Measurements from ENCODE around the gene TMEM43. TPM values are rescaled to one million over a fixed set of nuclear protein-coding genes. Genes with fewer than 3 reads are reported as not detected.
"Not testable (repeated sequence)": the region's sequence is repeated elsewhere in the genome, so short reads cannot be mapped to it uniquely, and the experiment has no call there.

TMEM43 gene, protein sequence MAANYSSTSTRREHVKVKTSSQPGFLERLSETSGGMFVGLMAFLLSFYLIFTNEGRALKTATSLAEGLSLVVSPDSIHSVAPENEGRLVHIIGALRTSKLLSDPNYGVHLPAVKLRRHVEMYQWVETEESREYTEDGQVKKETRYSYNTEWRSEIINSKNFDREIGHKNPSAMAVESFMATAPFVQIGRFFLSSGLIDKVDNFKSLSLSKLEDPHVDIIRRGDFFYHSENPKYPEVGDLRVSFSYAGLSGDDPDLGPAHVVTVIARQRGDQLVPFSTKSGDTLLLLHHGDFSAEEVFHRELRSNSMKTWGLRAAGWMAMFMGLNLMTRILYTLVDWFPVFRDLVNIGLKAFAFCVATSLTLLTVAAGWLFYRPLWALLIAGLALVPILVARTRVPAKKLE
- polyA plus RNA-seq (2012; ENCODE audit: insufficient read depth, insufficient read length, low read depth) = 40.3 TPM

DNA sequence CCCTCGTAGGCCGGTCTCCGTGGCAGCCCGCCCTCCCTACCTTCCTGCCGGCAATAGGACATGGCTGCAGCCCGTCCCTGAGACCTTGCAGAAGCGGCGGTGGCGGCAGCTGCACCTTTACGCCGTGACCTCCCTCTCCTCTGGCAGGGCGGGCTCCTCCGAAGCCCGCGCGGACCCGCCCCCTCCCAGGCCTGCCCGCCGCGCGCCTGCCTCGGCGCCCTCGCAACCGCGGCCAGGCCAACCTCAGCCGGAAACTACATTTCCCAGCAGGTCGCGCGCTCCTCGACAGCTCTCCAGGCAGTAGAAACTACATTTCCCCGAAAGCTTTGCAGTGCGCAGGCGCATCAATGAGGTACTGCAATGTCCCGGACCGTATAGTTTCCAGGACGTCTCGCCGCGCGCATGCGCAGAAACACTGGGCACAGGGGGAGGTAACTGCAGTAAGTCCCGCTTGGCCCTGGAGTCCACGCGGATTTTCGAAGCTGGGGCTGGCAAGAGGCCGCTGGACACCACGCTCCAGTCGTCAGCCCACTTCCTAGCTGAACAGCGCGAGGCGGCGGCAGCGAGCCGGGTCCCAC is at the start of gene TMEM43, which contains the start of gene CHCHD4:
TSS of gene TMEM43 (plus strand) at position 438 of the 578 bp plus-strand sequence. CDS start 142 bp downstream, outside the sequence.
TSS of gene CHCHD4 (minus strand) at position 256 of the 578 bp plus-strand sequence. CDS start at position 62, 194 bp downstream.
- Histone ChIP-seq H3K27me3 (no peaks in the 10 kb centered on the region), H3K36me3 (peaks cover 12% of the 10 kb centered on the region; the same call in 1 of the 2 replicates)

DNA sequence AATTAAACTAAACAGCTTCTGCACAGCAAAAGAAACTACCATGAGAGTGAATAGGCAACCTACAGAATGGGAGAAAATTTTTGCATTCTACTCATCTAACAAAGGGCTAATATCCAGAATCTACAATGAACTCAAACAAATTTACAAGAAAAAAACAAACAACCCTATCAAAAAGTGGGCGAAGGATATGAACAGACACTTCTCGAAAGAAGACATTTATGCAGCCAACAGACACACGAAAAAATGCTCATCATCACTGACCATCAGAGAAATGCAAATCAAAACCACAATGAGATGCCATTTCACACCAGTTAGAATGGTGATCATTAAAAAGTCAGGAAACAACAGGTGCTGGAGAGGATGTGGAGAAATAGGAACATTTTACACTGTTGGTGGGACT is 49.6 kb upstream of the TMEM43 start:
- not testable (repeated sequence) for DNase-seq; H3K27me3 ChIP-seq; H3K9me3 ChIP-seq; H3K4me3 ChIP-seq (ENCODE audit: low read depth, low read length); H3K4me1 ChIP-seq; H3K36me3 ChIP-seq

More for the DNA sequence above, at the start of gene TMEM43, which contains the start of gene CHCHD4:
- no peaks in the 10 kb centered on the region for H3K4me1 ChIP-seq
- DNase-seq = peak; percentile 93
- H3K4me3 ChIP-seq (ENCODE audit: low read depth, low read length) = peak within 1 kb of the TSS; percentile 84
- no peaks in the 10 kb centered on the region for H3K9me3 ChIP-seq
- TF ChIP-seq, protein P1, sequence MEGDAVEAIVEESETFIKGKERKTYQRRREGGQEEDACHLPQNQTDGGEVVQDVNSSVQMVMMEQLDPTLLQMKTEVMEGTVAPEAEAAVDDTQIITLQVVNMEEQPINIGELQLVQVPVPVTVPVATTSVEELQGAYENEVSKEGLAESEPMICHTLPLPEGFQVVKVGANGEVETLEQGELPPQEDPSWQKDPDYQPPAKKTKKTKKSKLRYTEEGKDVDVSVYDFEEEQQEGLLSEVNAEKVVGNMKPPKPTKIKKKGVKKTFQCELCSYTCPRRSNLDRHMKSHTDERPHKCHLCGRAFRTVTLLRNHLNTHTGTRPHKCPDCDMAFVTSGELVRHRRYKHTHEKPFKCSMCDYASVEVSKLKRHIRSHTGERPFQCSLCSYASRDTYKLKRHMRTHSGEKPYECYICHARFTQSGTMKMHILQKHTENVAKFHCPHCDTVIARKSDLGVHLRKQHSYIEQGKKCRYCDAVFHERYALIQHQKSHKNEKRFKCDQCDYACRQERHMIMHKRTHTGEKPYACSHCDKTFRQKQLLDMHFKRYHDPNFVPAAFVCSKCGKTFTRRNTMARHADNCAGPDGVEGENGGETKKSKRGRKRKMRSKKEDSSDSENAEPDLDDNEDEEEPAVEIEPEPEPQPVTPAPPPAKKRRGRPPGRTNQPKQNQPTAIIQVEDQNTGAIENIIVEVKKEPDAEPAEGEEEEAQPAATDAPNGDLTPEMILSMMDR (IDR thresholded peaks at IDR 0.05; ENCODE audit: low read depth, low read length) = no peak

DNA sequence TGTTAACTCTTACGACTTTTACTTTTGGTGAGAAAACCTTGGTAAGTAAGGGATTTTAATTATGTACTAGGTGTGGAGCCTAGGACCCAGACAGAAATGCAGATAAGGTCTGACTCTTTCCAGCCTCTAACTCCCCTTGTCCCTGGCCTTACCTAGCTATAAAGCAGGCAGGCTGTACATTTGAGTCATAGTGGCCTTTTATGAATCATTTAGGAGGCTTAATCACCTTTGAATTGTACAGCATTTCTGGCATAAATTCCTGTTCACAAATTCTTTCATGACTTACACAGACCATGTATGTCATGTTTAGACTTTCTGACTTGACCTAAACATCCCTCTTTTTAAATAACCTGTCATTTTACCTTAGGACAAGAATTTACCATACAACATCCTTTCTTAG is 47.5 kb upstream of the TMEM43 start:
- Histone ChIP-seq H3K27me3 (no peaks in the 10 kb centered on the region), H3K4me3 (ENCODE audit: low read depth, low read length) (no peak overlapping the region), H3K4me1 (no peaks in the 10 kb centered on the region), H3K36me3 (no peaks in the 10 kb centered on the region), H3K9me3 (no peaks in the 10 kb centered on the region)
- no peak for DNase-seq
- TF ChIP-seq, protein P1 (IDR thresholded peaks at IDR 0.05; ENCODE audit: low read depth, low read length) = no peak

DNA sequence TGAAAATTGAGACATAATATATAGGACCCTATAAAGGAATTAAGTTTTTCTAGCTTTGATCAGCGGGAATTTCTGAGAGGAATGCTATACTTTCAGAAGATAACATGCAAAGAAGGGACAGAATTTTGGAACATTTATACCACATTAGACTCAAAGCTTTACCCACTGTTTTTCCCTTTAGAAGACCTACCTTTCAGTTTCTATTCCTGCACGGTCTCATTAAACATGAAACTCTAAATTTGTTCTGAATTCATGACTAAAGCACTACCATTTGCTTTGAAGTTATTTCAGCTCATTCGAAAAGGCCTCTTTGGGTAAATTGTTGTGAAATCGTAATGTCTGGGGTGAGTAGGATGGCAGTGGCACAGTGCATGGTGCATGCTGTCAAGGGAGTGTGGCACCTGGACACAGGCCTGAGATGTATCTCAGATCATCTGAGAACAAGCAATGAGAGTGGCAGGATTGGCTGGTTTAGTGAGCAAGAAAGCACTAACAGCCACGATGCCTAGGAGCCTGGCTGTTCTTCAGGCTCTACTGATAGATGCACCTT is 42.7 kb upstream of the TMEM43 start:
- Histone ChIP-seq H3K27me3 (no peaks in the 10 kb centered on the region), H3K4me3 (ENCODE audit: low read depth, low read length) (no peak overlapping the region), H3K9me3 (no peaks in the 10 kb centered on the region), H3K4me1 (no peaks in the 10 kb centered on the region), H3K36me3 (no peaks in the 10 kb centered on the region)
- TF ChIP-seq, protein P1 (IDR thresholded peaks at IDR 0.05; ENCODE audit: low read depth, low read length) = no peak
- DNase-seq = no peak

DNA sequence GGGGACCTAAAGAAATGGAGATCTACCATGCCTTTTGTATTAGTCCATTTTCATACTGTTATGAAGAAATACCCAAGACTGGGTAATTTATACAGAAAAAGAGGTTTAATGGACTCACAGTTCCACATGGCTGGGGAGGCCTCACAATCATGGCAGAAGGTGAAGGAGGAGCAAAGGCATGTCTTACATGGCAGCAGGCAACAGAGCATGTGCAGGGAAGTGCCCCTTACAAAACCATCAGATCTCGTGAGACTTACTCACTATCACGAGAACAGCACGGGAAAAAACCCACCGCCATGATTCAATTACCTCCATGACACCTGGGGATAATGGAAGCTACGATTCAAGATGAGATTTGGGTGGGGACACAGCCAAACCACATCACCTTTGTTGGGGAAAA is 37.4 kb upstream of the TMEM43 start:
- H3K4me3 ChIP-seq (ENCODE audit: low read depth, low read length); H3K36me3 ChIP-seq; H3K4me1 ChIP-seq; DNase-seq; H3K9me3 ChIP-seq; H3K27me3 ChIP-seq: not testable (repeated sequence)

DNA sequence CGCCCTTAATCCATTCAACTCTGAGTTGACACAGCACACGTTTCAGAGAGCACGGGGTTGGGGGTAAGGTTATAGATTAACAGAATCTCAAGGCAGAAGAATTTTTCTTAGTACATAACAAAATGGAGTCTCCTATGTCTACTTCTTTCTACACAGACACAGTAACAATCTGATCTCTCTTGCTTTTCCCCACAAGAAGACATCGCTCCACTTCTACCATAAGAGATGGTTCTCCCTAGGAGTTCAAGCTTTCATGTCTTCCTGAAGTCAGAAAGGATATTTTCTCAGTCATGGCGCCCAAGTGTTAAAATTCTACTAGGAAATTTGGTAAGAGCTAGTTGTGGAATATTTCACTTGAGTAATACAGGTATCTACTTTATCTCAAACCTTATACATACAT is 32.9 kb upstream of the TMEM43 start:
- not testable (repeated sequence) for H3K9me3 ChIP-seq; H3K4me3 ChIP-seq (ENCODE audit: low read depth, low read length); H3K4me1 ChIP-seq; H3K27me3 ChIP-seq; DNase-seq; H3K36me3 ChIP-seq

DNA sequence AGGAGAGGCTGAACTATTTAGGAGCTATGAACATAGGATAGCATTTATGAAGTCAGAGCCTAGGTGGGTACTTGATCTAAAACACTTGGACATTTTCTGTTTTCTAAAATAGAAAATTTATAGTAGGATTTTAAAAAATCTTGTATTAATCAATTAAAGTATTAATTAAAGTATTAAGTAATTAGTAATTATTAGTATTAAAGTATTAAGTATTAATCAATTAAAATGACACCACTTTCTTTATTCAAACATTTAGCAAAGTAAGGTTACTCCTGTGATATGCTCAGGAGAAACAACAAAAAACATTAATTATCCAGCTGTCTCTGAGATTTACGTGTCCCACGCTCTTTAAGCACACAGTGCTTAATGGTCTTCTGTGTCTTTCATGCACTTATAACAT is 32.4 kb upstream of the TMEM43 start:
- no peaks in the 10 kb centered on the region for H3K9me3 ChIP-seq
- no peak overlapping the region for H3K4me3 ChIP-seq (ENCODE audit: low read depth, low read length)
- H3K4me1 ChIP-seq = no peaks in the 10 kb centered on the region
- peaks cover 2% of the 10 kb centered on the region; the same call in 1 of the 2 replicates for H3K27me3 ChIP-seq
- no peaks in the 10 kb centered on the region for H3K36me3 ChIP-seq
- TF ChIP-seq, protein P1 (IDR thresholded peaks at IDR 0.05; ENCODE audit: low read depth, low read length) = no peak
- no peak for DNase-seq
